Activated T-cell treated with anti-CD3 and anti-CD28 coated beads, Interleukin-2, amount 50 U/mL, for 24 hours (primary cell): ENCODE results near the gene ADGRV1.
A peak's percentile ranks its signal among the peaks of the same experiment; 100 is the strongest.

Experiments
- DNase-seq: peaks from one replicate; pipeline ENCODE4 v3.0.0-alpha.2; 2020
- H3K27ac Mint-ChIP-seq: 2 replicates; pipeline ENCODE4 v1.8.0; 2020; ENCODE audit warnings: mild to moderate bottlenecking, mixed read lengths
- H3K27me3 Mint-ChIP-seq: 2 replicates; pipeline ENCODE4 v1.8.0; 2020; ENCODE audit warnings: mixed read lengths
- H3K36me3 Mint-ChIP-seq: 2 replicates; pipeline ENCODE4 v1.8.0; 2020; ENCODE audit warnings: low read depth, mixed read lengths
- H3K4me1 Mint-ChIP-seq: 2 replicates; pipeline ENCODE4 v1.8.0; 2020; ENCODE audit warnings: low read depth, mixed read lengths
- H3K4me3 Mint-ChIP-seq: 2 replicates; pipeline ENCODE4 v1.8.0; 2020; ENCODE audit warnings: mild to moderate bottlenecking, moderate library complexity, mixed read lengths
- H3K9me3 Mint-ChIP-seq: 2 replicates; pipeline ENCODE4 v1.8.0; 2020; ENCODE audit warnings: mixed read lengths

The ADGRV1 gene

GRCh38 chr5:90558344-90559192, at the start of gene ADGRV1:
Gene ADGRV1 (plus strand): TSS chr5:90558797. CDS start chr5:90558896, 99 bp downstream.
- no peak for DNase-seq
- H3K36me3 Mint-ChIP-seq = no peaks in the 10 kb centered on the region

GRCh38 chr5:90510438-90510837, 48.2 kb upstream of the ADGRV1 start:
- peaks cover 4% of the 10 kb centered on the region for H3K4me1 Mint-ChIP-seq
- H3K9me3 Mint-ChIP-seq = no peaks in the 10 kb centered on the region
- H3K27me3 Mint-ChIP-seq = no peaks in the 10 kb centered on the region
- no peak overlapping the region for H3K27ac Mint-ChIP-seq
- no peak overlapping the region for H3K4me3 Mint-ChIP-seq
- peaks cover 51% of the 10 kb centered on the region for H3K36me3 Mint-ChIP-seq
- no peak for DNase-seq

More at GRCh38 chr5:90558344-90559192, at the start of gene ADGRV1:
- Mint-ChIP-seq H3K27me3 (peaks cover 75% of the 10 kb centered on the region), H3K27ac (no peak within 1 kb of the TSS), H3K4me1 (peaks cover 9% of the 10 kb centered on the region), H3K9me3 (no peaks in the 10 kb centered on the region), H3K4me3 (peak within 1 kb of the TSS; percentile 59)

- no peaks in the 10 kb centered on the region for H3K9me3 Mint-ChIP-seq
- H3K4me1 Mint-ChIP-seq = peaks cover 9% of the 10 kb centered on the region
- no peak for DNase-seq
- H3K27ac Mint-ChIP-seq = no peak overlapping the region
- no peaks in the 10 kb centered on the region for H3K27me3 Mint-ChIP-seq
- H3K4me3 Mint-ChIP-seq = no peak overlapping the region
- H3K36me3 Mint-ChIP-seq = peaks cover 43% of the 10 kb centered on the region
Measured at GRCh38 chr5:90514520-90514919, 44.1 kb upstream of the ADGRV1 start.

- Mint-ChIP-seq H3K27ac (no peak overlapping the region), H3K36me3 (peaks cover 68% of the 10 kb centered on the region), H3K27me3 (no peaks in the 10 kb centered on the region), H3K9me3 (no peaks in the 10 kb centered on the region), H3K4me3 (no peak overlapping the region), H3K4me1 (peaks cover 17% of the 10 kb centered on the region)
- no peak for DNase-seq
Measured at GRCh38 chr5:90518661-90519060, 39.9 kb upstream of the ADGRV1 start.

- H3K27ac Mint-ChIP-seq = no peak overlapping the region
- H3K9me3 Mint-ChIP-seq = no peaks in the 10 kb centered on the region
- no peak overlapping the region for H3K4me3 Mint-ChIP-seq
- DNase-seq = no peak
- no peaks in the 10 kb centered on the region for H3K27me3 Mint-ChIP-seq
- peaks cover 72% of the 10 kb centered on the region for H3K36me3 Mint-ChIP-seq
- peaks cover 19% of the 10 kb centered on the region for H3K4me1 Mint-ChIP-seq
Measured at GRCh38 chr5:90519081-90519480, 39.5 kb upstream of the ADGRV1 start.

- DNase-seq = no peak
- Mint-ChIP-seq H3K4me1 (peaks cover 35% of the 10 kb centered on the region), H3K27ac (peak overlapping the region; percentile 89), H3K4me3 (peak overlapping the region; percentile 95), H3K9me3 (no peaks in the 10 kb centered on the region), H3K27me3 (peaks cover 8% of the 10 kb centered on the region), H3K36me3 (peaks cover 37% of the 10 kb centered on the region)
Measured at GRCh38 chr5:90528601-90529193, 29.9 kb upstream of the ADGRV1 start.

- peaks cover 32% of the 10 kb centered on the region for H3K36me3 Mint-ChIP-seq
- peak; percentile 97 for DNase-seq
- H3K27me3 Mint-ChIP-seq = peaks cover 13% of the 10 kb centered on the region
Measured at GRCh38 chr5:90529194-90529938, 29.2 kb upstream of the ADGRV1 start, which contains the start of gene LYSMD3. Gene LYSMD3 (minus strand): TSS chr5:90529584. CDS start chr5:90525289, 4,295 bp downstream.

GRCh38 chr5:90529939-90530677, 28.5 kb upstream of the ADGRV1 start:
- peaks cover 30% of the 10 kb centered on the region for H3K4me1 Mint-ChIP-seq

More at GRCh38 chr5:90529194-90529938, 29.2 kb upstream of the ADGRV1 start, which contains the start of gene LYSMD3:
- Mint-ChIP-seq H3K4me3 (peak within 1 kb of the TSS; percentile 95), H3K27ac (peak within 1 kb of the TSS; percentile 97), H3K4me1 (peaks cover 33% of the 10 kb centered on the region), H3K9me3 (no peaks in the 10 kb centered on the region)

GRCh38 chr5:90530736-90531487, 27.7 kb upstream of the ADGRV1 start:
- H3K4me1 Mint-ChIP-seq = peaks cover 28% of the 10 kb centered on the region
- H3K9me3 Mint-ChIP-seq = no peaks in the 10 kb centered on the region
- H3K36me3 Mint-ChIP-seq = peaks cover 20% of the 10 kb centered on the region
- no peak overlapping the region for H3K4me3 Mint-ChIP-seq
- H3K27ac Mint-ChIP-seq = no peak overlapping the region
- DNase-seq = no peak
- peaks cover 22% of the 10 kb centered on the region for H3K27me3 Mint-ChIP-seq

More at GRCh38 chr5:90529939-90530677, 28.5 kb upstream of the ADGRV1 start:
- Mint-ChIP-seq H3K27me3 (peaks cover 14% of the 10 kb centered on the region), H3K4me3 (peak overlapping the region; percentile 95), H3K27ac (peak overlapping the region; percentile 97), H3K36me3 (peaks cover 25% of the 10 kb centered on the region), H3K9me3 (no peaks in the 10 kb centered on the region)
- no peak for DNase-seq

- no peak overlapping the region for H3K4me3 Mint-ChIP-seq
- H3K36me3 Mint-ChIP-seq = peaks cover 6% of the 10 kb centered on the region
- H3K4me1 Mint-ChIP-seq = peaks cover 4% of the 10 kb centered on the region
- H3K9me3 Mint-ChIP-seq = no peaks in the 10 kb centered on the region
- DNase-seq = no peak
- peaks cover 31% of the 10 kb centered on the region for H3K27me3 Mint-ChIP-seq
- H3K27ac Mint-ChIP-seq = no peak overlapping the region
Measured at GRCh38 chr5:90533794-90534193, 24.8 kb upstream of the ADGRV1 start.

- Mint-ChIP-seq H3K36me3 (peaks cover under 1% of the 10 kb centered on the region), H3K27me3 (peaks cover 34% of the 10 kb centered on the region), H3K4me3 (no peak overlapping the region), H3K4me1 (peaks cover 2% of the 10 kb centered on the region), H3K27ac (no peak overlapping the region), H3K9me3 (no peaks in the 10 kb centered on the region)
- no peak for DNase-seq
Measured at GRCh38 chr5:90534922-90535321, 23.7 kb upstream of the ADGRV1 start.

- Mint-ChIP-seq H3K27me3 (peaks cover 58% of the 10 kb centered on the region), H3K9me3 (no peaks in the 10 kb centered on the region), H3K36me3 (no peaks in the 10 kb centered on the region), H3K4me3 (no peak overlapping the region), H3K4me1 (no peaks in the 10 kb centered on the region), H3K27ac (no peak overlapping the region)
- DNase-seq = no peak
Measured at GRCh38 chr5:90542827-90543519, 15.6 kb upstream of the ADGRV1 start.

- Mint-ChIP-seq H3K4me3 (no peak overlapping the region), H3K27me3 (peaks cover 55% of the 10 kb centered on the region), H3K36me3 (no peaks in the 10 kb centered on the region), H3K27ac (no peak overlapping the region), H3K9me3 (no peaks in the 10 kb centered on the region), H3K4me1 (no peaks in the 10 kb centered on the region)
- DNase-seq = no peak
Measured at GRCh38 chr5:90545511-90545910, 13.1 kb upstream of the ADGRV1 start.
